K562 treated with DMSO at 1 percent for 48 hours (cell line): ENCODE results near the gene KRTAP10-6. TPM values are rescaled to one million over a fixed set of nuclear protein-coding genes. Genes with fewer than 3 reads are reported as not detected.

ENCODE experiments used
- total RNA-seq: library from RNA; unstranded; fragments of 300-600 nt; gene quantifications from 2 replicates; pipeline ENCODE4 v1.2.3, GENCODE V29; 2022; ENCODE audit warnings: low replicate concordance; ENCODE audit errors: extremely low read depth

Gene KRTAP10-6, protein sequence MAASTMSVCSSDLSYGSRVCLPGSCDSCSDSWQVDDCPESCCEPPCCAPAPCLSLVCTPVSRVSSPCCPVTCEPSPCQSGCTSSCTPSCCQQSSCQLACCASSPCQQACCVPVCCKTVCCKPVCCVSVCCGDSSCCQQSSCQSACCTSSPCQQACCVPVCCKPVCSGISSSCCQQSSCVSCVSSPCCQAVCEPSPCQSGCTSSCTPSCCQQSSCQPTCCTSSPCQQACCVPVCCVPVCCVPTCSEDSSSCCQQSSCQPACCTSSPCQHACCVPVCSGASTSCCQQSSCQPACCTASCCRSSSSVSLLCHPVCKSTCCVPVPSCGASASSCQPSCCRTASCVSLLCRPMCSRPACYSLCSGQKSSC
- not detected in 2 replicates for total RNA-seq

DNA sequence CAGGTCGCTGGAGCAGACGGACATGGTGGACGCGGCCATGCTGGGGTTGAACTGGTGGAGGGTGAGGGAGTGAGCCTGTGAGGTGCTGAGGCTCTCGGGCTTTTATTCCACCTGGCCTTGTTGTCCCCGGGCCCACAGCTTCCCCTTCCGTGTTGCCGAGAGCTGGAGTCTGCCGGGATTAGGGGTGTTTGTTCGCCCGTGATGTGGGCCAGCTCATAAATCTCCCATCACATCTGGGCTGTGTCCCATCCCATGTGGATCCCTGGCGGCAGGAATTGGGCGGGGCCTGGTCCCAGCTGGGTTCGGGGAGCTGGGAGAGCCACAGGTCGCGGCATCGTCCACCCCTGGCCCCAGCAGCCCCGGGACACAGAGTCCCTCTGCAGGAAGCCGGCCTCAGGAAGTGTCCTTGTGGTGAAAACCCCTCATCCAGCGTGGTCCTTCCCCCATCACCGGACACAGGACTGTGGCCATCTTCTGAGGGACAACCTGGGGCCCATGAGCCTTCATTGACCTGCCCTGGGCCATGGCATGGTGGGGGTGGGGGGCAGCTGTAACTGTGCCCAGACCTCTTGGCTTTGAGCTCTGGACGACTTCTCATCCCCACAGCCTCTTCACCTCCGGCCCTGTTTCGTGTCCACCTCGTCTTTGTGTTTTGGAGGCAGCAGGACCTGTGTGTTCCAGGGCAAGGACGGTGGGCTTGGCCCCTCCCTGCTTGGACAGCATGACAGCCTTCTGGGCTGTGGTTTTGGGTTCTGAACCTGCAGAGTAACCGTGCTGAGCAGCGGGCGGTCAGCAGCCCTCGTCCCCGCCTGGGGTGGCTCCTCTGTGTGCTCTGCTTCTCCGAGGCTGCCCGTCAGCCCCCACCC, at the start of gene KRTAP10-6:
TSS of gene KRTAP10-6 (minus strand) at position 60 of the 866 bp plus-strand sequence. CDS start at position 39, 21 bp downstream.

DNA sequence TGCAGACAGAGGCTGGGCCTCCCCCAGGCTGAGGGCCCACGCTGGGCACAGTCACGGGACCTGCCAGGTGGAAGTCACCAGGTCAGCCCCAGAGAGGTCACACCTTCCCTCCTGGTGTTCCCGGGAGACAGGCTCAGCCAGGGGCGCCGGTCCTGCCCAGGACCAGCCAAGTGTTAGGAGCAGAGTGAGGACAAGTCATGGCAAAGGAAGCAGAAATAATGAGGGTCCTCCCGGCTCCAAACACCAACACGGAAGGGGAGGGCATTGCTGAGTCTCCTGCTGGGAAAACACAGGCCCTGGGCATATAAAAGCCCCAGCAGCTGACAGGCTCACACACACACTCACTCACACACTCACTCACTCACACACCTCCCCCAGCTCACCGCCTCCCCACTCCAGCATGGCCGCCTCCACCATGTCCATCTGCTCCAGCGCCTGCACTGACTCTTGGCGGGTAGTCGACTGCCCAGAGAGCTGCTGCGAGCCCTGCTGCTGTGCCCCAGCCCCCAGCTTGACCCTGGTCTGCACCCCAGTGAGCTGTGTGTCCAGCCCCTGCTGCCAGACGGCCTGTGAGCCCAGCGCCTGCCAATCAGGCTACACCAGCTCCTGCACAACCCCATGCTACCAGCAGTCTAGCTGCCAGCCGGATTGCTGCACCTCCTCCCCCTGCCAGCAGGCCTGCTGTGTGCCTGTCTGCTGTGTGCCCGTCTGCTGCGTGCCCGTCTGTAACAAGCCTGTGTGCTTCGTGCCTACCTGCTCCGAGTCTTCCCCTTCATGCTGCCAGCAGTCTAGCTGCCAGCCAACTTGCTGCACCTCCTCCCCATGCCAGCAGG, 44.9 kb upstream of the KRTAP10-6 start, which contains the start of gene KRTAP10-10:
TSS of gene KRTAP10-10 (plus strand) at position 339 of the 833 bp plus-strand sequence. CDS start at position 401, 62 bp downstream.

DNA sequence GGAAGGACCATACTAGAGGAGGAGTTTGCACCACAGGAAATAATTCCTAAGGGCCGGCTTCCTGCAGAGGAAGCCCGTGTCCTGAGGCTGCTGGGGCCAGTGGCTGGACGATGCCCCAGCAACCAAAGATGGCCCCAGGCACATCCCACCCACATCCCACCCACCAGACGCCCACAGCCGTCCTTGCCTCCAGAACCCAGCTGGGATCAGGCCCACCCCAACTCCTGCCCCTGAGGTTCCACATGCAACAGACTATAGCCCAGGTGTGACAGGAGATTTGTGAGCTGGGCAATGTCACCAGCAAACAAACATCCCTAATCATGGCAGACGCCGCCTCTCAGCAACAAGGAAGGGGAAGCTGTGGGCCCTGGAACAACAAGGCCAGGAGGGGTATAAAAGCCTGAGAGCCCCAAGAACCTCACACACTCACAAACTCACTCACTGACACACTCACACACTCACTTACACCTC, 34.4 kb upstream of the KRTAP10-6 start, which contains the start of gene KRTAP10-9:
TSS of gene KRTAP10-9 (plus strand) at position 421 of the 471 bp plus-strand sequence. CDS start 79 bp downstream, outside the sequence.

DNA sequence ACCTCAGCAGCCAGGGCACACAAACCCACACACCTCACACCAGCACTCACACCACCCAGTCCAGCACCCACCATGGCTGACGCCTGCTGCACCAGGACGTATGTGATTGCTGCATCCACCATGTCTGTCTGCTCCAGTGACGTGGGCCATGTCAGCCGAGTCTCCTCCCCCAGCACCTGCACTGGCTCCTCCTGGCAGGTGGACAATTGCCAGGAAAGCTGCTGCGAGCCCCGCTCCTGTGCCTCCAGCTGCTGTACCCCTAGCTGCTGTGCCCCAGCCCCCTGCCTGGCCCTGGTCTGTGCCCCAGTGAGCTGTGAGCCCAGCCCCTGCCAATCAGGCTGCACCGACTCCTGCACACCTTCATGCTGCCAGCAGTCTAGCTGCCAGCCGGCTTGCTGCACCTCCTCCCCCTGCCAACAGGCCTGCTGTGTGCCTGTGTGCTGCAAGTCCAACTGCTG, 19.8 kb upstream of the KRTAP10-6 start, which contains the start of gene KRTAP10-8:
TSS of gene KRTAP10-8 (plus strand) at position 51 of the 458 bp plus-strand sequence. CDS start at position 73, 22 bp downstream.

DNA sequence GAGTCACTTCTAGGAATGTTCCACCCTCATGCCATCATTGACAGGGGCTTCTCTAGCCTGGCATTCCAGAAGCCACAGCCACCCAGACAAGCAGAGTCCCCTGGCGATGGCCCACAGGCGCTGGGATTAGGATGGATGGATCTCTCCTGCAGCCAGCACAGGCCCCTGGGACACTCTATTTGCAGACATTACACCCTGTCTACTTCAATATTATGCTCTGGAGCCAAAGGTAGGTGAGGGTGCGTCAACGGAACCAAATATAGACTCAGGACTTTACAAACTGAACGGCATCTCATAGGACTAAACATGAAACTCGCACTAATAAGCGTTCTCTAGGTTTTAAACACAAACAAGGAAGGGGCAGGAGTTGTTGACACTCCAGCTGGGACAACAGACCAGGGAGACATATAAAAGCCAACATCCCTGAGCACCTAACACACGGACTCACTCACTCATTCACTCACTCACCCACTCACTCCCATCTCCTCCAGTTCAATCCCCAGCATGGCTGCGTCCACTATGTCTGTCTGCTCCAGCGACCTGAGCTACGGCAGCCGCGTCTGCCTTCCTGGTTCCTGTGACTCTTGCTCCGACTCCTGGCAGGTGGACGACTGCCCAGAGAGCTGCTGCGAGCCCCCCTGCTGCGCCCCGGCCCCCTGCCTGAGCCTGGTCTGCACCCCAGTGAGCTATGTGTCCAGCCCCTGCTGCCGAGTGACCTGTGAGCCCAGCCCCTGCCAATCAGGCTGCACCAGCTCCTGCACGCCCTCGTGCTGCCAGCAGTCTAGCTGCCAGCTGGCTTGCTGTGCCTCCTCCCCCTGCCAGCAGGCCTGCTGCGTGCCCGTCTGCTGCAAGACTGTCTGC, 8.0 kb upstream of the KRTAP10-6 start, which contains the start of gene KRTAP10-7:
TSS of gene KRTAP10-7 (plus strand) at position 480 of the 861 bp plus-strand sequence. CDS start at position 505, 25 bp downstream.

DNA sequence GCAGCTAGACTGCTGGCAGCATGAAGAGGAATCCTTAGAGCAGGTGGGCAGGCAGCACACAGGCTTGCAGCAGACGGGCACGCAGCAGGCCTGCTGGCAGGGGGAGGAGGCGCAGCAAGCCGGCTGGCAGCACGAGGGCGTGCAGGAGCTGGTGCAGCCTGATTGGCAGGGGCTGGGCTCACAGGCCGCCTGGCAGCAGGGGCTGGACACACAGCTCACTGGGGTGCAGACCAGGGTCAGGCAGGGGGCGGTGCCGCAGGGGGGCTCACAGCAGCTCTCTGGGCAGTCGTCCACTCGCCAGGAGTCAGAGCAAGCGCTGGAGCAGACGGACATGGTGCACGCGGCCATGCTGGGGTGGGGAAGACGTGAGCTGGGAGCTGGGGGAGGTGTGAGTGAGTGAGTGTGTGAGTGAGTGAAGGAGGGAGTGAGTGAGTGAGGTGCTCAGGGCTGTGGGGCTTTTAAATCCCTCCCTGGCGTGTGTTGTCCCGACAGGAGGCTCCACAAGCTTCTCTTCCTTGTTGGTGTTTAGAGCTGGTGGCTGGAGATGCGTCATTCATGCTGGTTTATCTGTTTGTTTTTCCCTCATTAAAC, 12.0 kb downstream of the KRTAP10-6 start, which contains the start of gene KRTAP10-5:
TSS of gene KRTAP10-5 (minus strand) at position 374 of the 591 bp plus-strand sequence. CDS start at position 348, 26 bp downstream.

DNA sequence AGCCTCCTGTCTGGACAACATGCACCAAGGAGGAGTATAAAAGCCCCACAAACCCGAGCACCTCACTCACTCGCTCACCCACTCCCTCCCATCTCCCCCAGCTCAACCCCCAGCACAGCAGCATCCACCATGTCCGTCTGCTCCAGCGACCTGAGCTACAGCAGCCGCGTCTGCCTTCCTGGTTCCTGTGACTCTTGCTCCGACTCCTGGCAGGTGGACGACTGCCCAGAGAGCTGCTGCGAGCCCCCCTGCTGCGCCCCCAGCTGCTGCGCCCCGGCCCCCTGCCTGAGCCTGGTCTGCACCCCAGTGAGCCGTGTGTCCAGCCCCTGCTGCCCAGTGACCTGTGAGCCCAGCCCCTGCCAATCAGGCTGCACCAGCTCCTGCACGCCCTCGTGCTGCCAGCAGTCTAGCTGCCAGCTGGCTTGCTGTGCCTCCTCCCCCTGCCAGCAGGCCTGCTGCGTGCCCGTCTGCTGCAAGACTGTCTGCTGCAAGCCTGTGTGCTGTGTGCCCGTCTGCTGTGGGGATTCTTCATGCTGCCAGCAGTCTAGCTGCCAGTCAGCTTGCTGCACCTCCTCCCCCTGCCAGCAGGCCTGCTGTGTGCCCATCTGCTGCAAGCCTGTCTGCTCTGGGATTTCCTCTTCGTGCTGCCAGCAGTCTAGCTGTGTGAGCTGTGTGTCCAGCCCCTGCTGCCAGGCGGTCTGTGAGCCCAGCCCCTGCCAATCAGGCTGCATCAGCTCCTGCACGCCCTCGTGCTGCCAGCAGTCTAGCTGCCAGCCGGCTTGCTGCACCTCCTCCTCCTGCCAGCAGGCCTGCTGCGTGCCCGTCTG, 18.5 kb downstream of the KRTAP10-6 start, which contains the start of gene KRTAP10-4:
TSS of gene KRTAP10-4 (plus strand) at position 100 of the 827 bp plus-strand sequence. CDS start at position 130, 30 bp downstream.

DNA sequence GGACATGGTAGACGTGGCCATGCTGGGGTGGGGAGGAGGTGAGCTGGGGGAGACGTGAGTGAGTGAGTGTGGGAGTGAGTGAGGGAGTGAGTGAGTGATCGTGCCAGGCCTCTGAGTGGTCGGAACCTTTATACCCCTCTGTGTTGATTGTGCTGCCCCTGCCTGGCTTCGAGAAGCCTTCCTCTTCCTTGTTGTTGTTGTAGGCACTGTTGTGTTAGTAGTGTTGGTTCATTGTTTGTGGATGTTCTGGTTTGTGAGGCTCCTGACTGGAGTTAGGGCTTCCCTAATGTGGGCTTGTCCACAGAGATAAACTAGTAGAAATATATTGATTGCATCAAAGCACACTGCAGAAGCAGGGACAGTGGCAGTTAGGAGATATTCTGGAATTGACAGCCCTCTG, 33.6 kb downstream of the KRTAP10-6 start, which contains the start of gene KRTAP10-3:
TSS of gene KRTAP10-3 (minus strand) at position 101 of the 400 bp plus-strand sequence. CDS start at position 21, 80 bp downstream.

DNA sequence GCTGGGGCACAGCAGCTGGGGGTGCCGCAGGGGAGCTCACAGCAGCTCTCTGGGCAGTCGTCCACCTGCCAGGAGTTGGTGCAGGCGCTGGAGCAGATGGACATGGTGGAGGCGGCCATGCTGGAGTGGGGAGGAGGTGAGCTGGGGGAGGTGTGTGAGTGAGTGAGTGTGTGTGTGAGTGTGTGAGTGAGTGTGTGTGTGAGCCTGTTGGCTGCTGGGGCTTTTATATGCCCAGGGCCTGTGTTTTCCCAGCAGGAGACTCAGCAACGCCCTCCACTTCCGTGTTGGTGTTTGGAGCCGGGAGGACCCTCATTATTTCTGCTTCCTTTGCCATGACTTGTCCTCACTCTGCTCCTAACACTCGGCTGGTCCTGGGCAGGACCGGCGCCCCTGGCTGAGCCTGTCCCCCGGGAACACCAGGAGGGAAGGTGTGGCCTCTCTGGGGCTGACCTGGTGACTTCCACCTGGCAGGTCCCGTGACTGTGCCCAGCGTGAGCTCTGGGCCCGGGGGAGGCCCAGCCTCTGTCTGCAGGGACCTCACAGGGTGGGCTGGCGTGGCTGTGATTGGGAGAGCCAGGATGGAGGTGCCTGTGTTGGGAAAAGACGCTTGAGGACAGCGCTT, 40.9 kb downstream of the KRTAP10-6 start, which contains the start of gene KRTAP10-2:
TSS of gene KRTAP10-2 (minus strand) at position 166 of the 622 bp plus-strand sequence. CDS start at position 119, 47 bp downstream.

Other genes with a start within 250 kb of the KRTAP10-6 start
- not detected in 2 replicates for gene TRPM2, start 238.9 kb downstream of the KRTAP10-6 start, total RNA-seq
- gene LRRC3, start 137.0 kb downstream of the KRTAP10-6 start, total RNA-seq: not detected in 2 replicates
- gene KRTAP10-1, start 52.3 kb downstream of the KRTAP10-6 start, total RNA-seq: not detected in 2 replicates
- gene KRTAP10-2, start 41.0 kb downstream of the KRTAP10-6 start, total RNA-seq: not detected in 2 replicates
- gene KRTAP10-3, start 33.7 kb downstream of the KRTAP10-6 start, total RNA-seq: not detected in 2 replicates
- gene KRTAP10-4, start 18.8 kb downstream of the KRTAP10-6 start, total RNA-seq: not detected in 2 replicates
- not detected in 2 replicates for gene KRTAP10-5, start 11.9 kb downstream of the KRTAP10-6 start, total RNA-seq
- not detected in 2 replicates for gene KRTAP10-7, start 8.1 kb upstream of the KRTAP10-6 start, total RNA-seq
- not detected in 2 replicates for gene KRTAP10-8, start 19.6 kb upstream of the KRTAP10-6 start, total RNA-seq
- not detected in 2 replicates for gene KRTAP10-9, start 34.6 kb upstream of the KRTAP10-6 start, total RNA-seq
- not detected in 2 replicates for gene KRTAP10-10, start 44.9 kb upstream of the KRTAP10-6 start, total RNA-seq
- gene KRTAP10-11, start 53.9 kb upstream of the KRTAP10-6 start, total RNA-seq: not detected in 2 replicates
- gene KRTAP12-4, start 62.2 kb upstream of the KRTAP10-6 start, total RNA-seq: not detected in 2 replicates
- gene KRTAP12-3, start 65.4 kb upstream of the KRTAP10-6 start, total RNA-seq: not detected in 2 replicates
- not detected in 2 replicates for gene KRTAP12-2, start 74.4 kb upstream of the KRTAP10-6 start, total RNA-seq
- not detected in 2 replicates for gene KRTAP12-1, start 89.7 kb upstream of the KRTAP10-6 start, total RNA-seq
- not detected in 2 replicates for gene KRTAP10-12, start 104.7 kb upstream of the KRTAP10-6 start, total RNA-seq
- not detected in 2 replicates for gene TSPEAR, start 119.1 kb upstream of the KRTAP10-6 start, total RNA-seq
- 245 TPM in 1 of 2 replicates, not detected in the other for gene UBE2G2, start 209.3 kb upstream of the KRTAP10-6 start, total RNA-seq
- not detected in 2 replicates for gene SUMO3, start 225.6 kb upstream of the KRTAP10-6 start, total RNA-seq